K562 (cell line): ENCODE results near the gene SEMA6C. TPM values are rescaled to one million over a fixed set of nuclear protein-coding genes. Genes with fewer than 3 reads are reported as not detected.

Experiments
- ATF7 ChIP-seq: fragments of 450-650 bp; IDR thresholded peaks from 2 replicates; pipeline ENCODE4 v1.7.1; 2014; ENCODE audit warnings: mild to moderate bottlenecking, moderate library complexity
- CCNT2 ChIP-seq: IDR thresholded peaks from 2 replicates; pipeline ENCODE4 v1.6.1; 2011; ENCODE audit warnings: borderline replicate concordance, low read depth, mild to moderate bottlenecking, moderate library complexity, mixed read lengths, low read length; ENCODE audit not compliant: insufficient read length; ENCODE audit errors: extremely low read depth
- E2F1 ChIP-seq: sonication (generic); formaldehyde crosslinking; IDR thresholded peaks from 2 replicates; pipeline ENCODE4 v1.8.1; 2023; ENCODE audit warnings: mild to moderate bottlenecking, missing genetic modification reagents, moderate library complexity
- GABPB1 ChIP-seq: sonication (generic); formaldehyde crosslinking; IDR thresholded peaks from 2 replicates; pipeline ENCODE4 v1.8.0; 2022; ENCODE audit warnings: mild to moderate bottlenecking, missing genetic modification reagents
- HMGN3 ChIP-seq: IDR thresholded peaks from 2 replicates; pipeline ENCODE4 v1.6.1; 2011; ENCODE audit warnings: borderline replicate concordance, low read depth, mild to moderate bottlenecking, mixed read lengths, low read length; ENCODE audit not compliant: insufficient read length; ENCODE audit errors: extremely low read depth
- MTA3 ChIP-seq: fragments of 450-650 bp; formaldehyde crosslinking; IDR thresholded peaks from 2 replicates; pipeline ENCODE4 v1.6.1; 2017; ENCODE audit warnings: mild to moderate bottlenecking, borderline replicate concordance
- NKRF ChIP-seq: fragments of 450-650 bp; IDR thresholded peaks from 2 replicates; pipeline ENCODE4 v1.6.1; 2016; ENCODE audit warnings: borderline replicate concordance
- NR2C1 ChIP-seq, 2 experiments: fragments of 450-650 bp; IDR thresholded peaks; 2 replicates each; pipeline ENCODE4 v1.6.1; 2017; ENCODE audit warnings: mild to moderate bottlenecking in 2 of 2, antibody characterized with exemption in 1 of 2, inconsistent platforms in 1 of 2, missing compliant biosample characterization in 1 of 2, missing genetic modification characterization in 1 of 2
- PHF21A ChIP-seq: fragments of 450-650 bp; IDR thresholded peaks from 2 replicates; pipeline ENCODE4 v1.6.1; 2017; ENCODE audit warnings: low read depth, borderline replicate concordance
- PHF8 ChIP-seq: fragments of 200-600 bp; sonication (generic); IDR thresholded peaks from 2 replicates; pipeline ENCODE4 v1.6.1; 2012; ENCODE audit warnings: mixed run types, mild to moderate bottlenecking, inconsistent platforms, low read length, moderate library complexity, borderline replicate concordance
- POLR2A ChIP-seq: fragments of 450-650 bp; conservative IDR thresholded peaks from 2 replicates; pipeline ENCODE4 v1.6.1; 2016
- RBM25 ChIP-seq: fragments of 200-400 bp; formaldehyde crosslinking; IDR thresholded peaks from 2 replicates; pipeline ENCODE4 v1.6.1; 2018; ENCODE audit warnings: low read length, low read depth, moderate library complexity; ENCODE audit not compliant: severe bottlenecking
- SP1 ChIP-seq: sonication (generic); formaldehyde crosslinking; IDR thresholded peaks from 2 replicates; pipeline ENCODE4 v1.8.1; 2022; ENCODE audit warnings: mild to moderate bottlenecking, missing genetic modification reagents
- TAF7 ChIP-seq: fragments of 450-650 bp; IDR thresholded peaks from 2 replicates; pipeline ENCODE4 v1.6.1; 2016; ENCODE audit warnings: missing genetic modification characterization, missing compliant biosample characterization
- TBP ChIP-seq: optimal IDR thresholded peaks from 2 replicates; pipeline ENCODE3; 2011; ENCODE audit warnings: low read depth, low read length, improper control_type of control experiment
- ZBTB17 ChIP-seq: fragments of 450-650 bp; formaldehyde crosslinking; IDR thresholded peaks from 2 replicates; pipeline ENCODE4 v1.4.0; 2020; ENCODE audit warnings: mild to moderate bottlenecking
- ZBTB7A ChIP-seq: IDR thresholded peaks from 2 replicates; pipeline ENCODE4 v1.6.1; 2011; ENCODE audit warnings: low read depth, mild to moderate bottlenecking, low read length, moderate library complexity, borderline replicate concordance; ENCODE audit not compliant: control insufficient read depth
- polyA plus RNA-seq, 8 experiments: library from polyadenylated mRNA; depleted of rRNA in 4 of 8; stranded (reverse) in 5 of 8; unstranded in 3 of 8; fragments of >200 nt; fragmentation: Nextera tagmentation in 2 of 8; fragmentation: Illumina TruSeq in 1 of 8; extraction: Ambion mirVana in 2 of 8; extraction: Trizol in 1 of 8; gene quantifications; 2 replicates each; pipeline versions ENCODE4 v1.2.1 to v1.2.3, GENCODE V29; 2011 to 2014; ENCODE audit warnings: inconsistent platforms in 1 of 8, missing spikeins in 1 of 8
- total RNA-seq, 7 experiments: library from RNA; depleted of rRNA in 6 of 7; stranded (reverse); fragments of >200 nt in 6 of 7; fragmentation: Illumina TruSeq in 2 of 7; extraction: Trizol in 2 of 7; gene quantifications; 2 replicates each; pipeline versions ENCODE4 v1.2.1 to v1.2.3, GENCODE V29; 2011 to 2021; ENCODE audit warnings: low replicate concordance in 1 of 7
- TF ChIP-seq, protein P1 (sequence below): sonication (generic); formaldehyde crosslinking; IDR thresholded peaks from 2 replicates; pipeline ENCODE4 v1.8.1; 2023; ENCODE audit warnings: mild to moderate bottlenecking, missing genetic modification reagents
- TF ChIP-seq, protein P2 (sequence below), 2 experiments: IDR thresholded peaks; 2 replicates each; pipeline ENCODE4 v1.6.1; 2011; ENCODE audit warnings: borderline replicate concordance in 1 of 2, control low read depth in 1 of 2, low read depth in 1 of 2, low read length in 1 of 2, mild to moderate bottlenecking in 1 of 2, mixed read lengths in 1 of 2, moderate library complexity in 1 of 2; ENCODE audit not compliant: insufficient read depth in 1 of 2, insufficient read length in 1 of 2, poor library complexity in 1 of 2, severe bottlenecking in 1 of 2; ENCODE audit errors: extremely low read depth in 1 of 2

The SEMA6C gene
- total and polyA plus RNA-seq, 9 of the 15 experiments (the other 6 are each of a cell fraction or from before 2014, with no cell fraction given) = 0.03 to 4.6 (median 0.95) TPM

- peak; percentile 65 for TF ChIP-seq HMGN3
- TF ChIP-seq ATF7 = peak; percentile 49; the same call in 1 of the 2 replicates
- TF ChIP-seq MTA3 = 0 out of 2 replicates have a peak, but pooled peaks have one; percentile 28
- TF ChIP-seq, protein P1, sequence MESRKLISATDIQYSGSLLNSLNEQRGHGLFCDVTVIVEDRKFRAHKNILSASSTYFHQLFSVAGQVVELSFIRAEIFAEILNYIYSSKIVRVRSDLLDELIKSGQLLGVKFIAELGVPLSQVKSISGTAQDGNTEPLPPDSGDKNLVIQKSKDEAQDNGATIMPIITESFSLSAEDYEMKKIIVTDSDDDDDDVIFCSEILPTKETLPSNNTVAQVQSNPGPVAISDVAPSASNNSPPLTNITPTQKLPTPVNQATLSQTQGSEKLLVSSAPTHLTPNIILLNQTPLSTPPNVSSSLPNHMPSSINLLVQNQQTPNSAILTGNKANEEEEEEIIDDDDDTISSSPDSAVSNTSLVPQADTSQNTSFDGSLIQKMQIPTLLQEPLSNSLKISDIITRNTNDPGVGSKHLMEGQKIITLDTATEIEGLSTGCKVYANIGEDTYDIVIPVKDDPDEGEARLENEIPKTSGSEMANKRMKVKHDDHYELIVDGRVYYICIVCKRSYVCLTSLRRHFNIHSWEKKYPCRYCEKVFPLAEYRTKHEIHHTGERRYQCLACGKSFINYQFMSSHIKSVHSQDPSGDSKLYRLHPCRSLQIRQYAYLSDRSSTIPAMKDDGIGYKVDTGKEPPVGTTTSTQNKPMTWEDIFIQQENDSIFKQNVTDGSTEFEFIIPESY (CRISPR knock-in tag) = 0 out of 2 replicates have a peak, but pooled peaks have one; percentile 9
- TF ChIP-seq RBM25 = no peak
- peak; percentile 71 for TF ChIP-seq POLR2A
- TF ChIP-seq, protein P2, sequence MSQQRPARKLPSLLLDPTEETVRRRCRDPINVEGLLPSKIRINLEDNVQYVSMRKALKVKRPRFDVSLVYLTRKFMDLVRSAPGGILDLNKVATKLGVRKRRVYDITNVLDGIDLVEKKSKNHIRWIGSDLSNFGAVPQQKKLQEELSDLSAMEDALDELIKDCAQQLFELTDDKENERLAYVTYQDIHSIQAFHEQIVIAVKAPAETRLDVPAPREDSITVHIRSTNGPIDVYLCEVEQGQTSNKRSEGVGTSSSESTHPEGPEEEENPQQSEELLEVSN (IDR thresholded peaks at IDR 0.05; ENCODE audit: borderline replicate concordance in 1 of 2, extremely low read depth in 1 of 2, insufficient read depth in 1 of 2, insufficient read length in 1 of 2, low read depth in 1 of 2, low read length in 1 of 2, poor library complexity in 1 of 2, severe bottlenecking in 1 of 2) = peak in 1 of 2 experiments; percentile 82
- TF ChIP-seq PHF8 = peak; percentile 67; the same call in 1 of the 2 replicates
- TF ChIP-seq TAF7 (tag) = 0 out of 2 replicates have a peak, but pooled peaks have one; percentile 16
- peak; percentile 33 for TF ChIP-seq CCNT2
- TF ChIP-seq SP1 (CRISPR knock-in tag) = peak; percentile 85; the same call in 1 of the 2 replicates
- 0 out of 2 replicates have a peak, but pooled peaks have one; percentile 35 for TF ChIP-seq NKRF
- TF ChIP-seq GABPB1 = peak; percentile 38; the same call in 1 of the 2 replicates
- TF ChIP-seq PHF21A = 0 out of 2 replicates have a peak, but pooled peaks have one; percentile 2
- peak; percentile 58 for TF ChIP-seq TBP
- peak; percentile 49; the same call in 1 of the 2 replicates for TF ChIP-seq ZBTB7A
- no peak for TF ChIP-seq NR2C1 (IDR thresholded peaks at IDR 0.05)
- no peak for TF ChIP-seq NR2C1 (tag; IDR thresholded peaks at IDR 0.05)
- TF ChIP-seq ZBTB17 (CRISPR knock-in tag) = 0 out of 2 replicates have a peak, but pooled peaks have one; percentile 23
- TF ChIP-seq E2F1 = peak; percentile 25; the same call in 1 of the 2 replicates
These were observed at the start of gene SEMA6C (continued) for GRCh38 chr1:151146412-151147131.
